H9 (cell line): ENCODE results near the gene SLC16A4. TPM values are rescaled to one million over a fixed set of nuclear protein-coding genes. Genes with fewer than 3 reads are reported as not detected.
A peak's percentile ranks its signal among the peaks of the same experiment; 100 is the strongest.

Source experiments
- DNase-seq: peaks from one replicate; pipeline ENCODE4 v3.0.0-alpha.2; 2017
- H2AFZ ChIP-seq: one replicate; pipeline ENCODE4 v1.6.1; 2013; ENCODE audit warnings: mild to moderate bottlenecking, low read length, control low read depth, moderate library complexity
- H2AK5ac ChIP-seq: 2 replicates; pipeline ENCODE4 v1.6.1; 2013; ENCODE audit warnings: low read length, control low read depth, mixed read lengths; ENCODE audit not compliant: insufficient read length
- H2BK120ac ChIP-seq: one replicate; pipeline ENCODE4 v1.6.1; 2013; ENCODE audit warnings: low read depth, mild to moderate bottlenecking, low read length, control low read depth, inconsistent platforms; ENCODE audit not compliant: poor library complexity, severe bottlenecking
- H2BK12ac ChIP-seq: 2 replicates; pipeline ENCODE4 v1.6.1; 2013; ENCODE audit warnings: low read length, control low read depth, mixed read lengths, low read depth; ENCODE audit not compliant: insufficient read length
- H2BK15ac ChIP-seq: 2 replicates; pipeline ENCODE4 v1.6.1; 2013; ENCODE audit warnings: low read depth, low read length, control low read depth
- H2BK20ac ChIP-seq: one replicate; pipeline ENCODE4 v1.6.1; 2013; ENCODE audit warnings: low read depth, mild to moderate bottlenecking, low read length, control low read depth, inconsistent platforms; ENCODE audit not compliant: poor library complexity, severe bottlenecking
- H2BK5ac ChIP-seq: 2 replicates; pipeline ENCODE4 v1.6.1; 2013; ENCODE audit warnings: low read length, control low read depth, mixed read lengths; ENCODE audit not compliant: insufficient read length
- H3K14ac ChIP-seq: 2 replicates; pipeline ENCODE4 v1.6.1; 2013; ENCODE audit warnings: low read length, control low read depth; ENCODE audit not compliant: insufficient read depth
- H3K18ac ChIP-seq: 2 replicates; pipeline ENCODE4 v1.6.1; 2013; ENCODE audit warnings: low read depth, mild to moderate bottlenecking, mixed read lengths, low read length, control low read depth; ENCODE audit not compliant: insufficient read length
- H3K23ac ChIP-seq: 2 replicates; pipeline ENCODE4 v1.6.1; 2013; ENCODE audit warnings: low read length, control low read depth, mixed read lengths, low read depth; ENCODE audit not compliant: insufficient read length
- H3K23me2 ChIP-seq: 2 replicates; pipeline ENCODE4 v1.6.1; 2013; ENCODE audit warnings: low read depth, mild to moderate bottlenecking, mixed read lengths, low read length, control low read depth; ENCODE audit not compliant: insufficient read length, poor library complexity, severe bottlenecking
- H3K27ac ChIP-seq: 2 replicates; pipeline ENCODE4 v1.5.1; 2013; ENCODE audit warnings: low read length, control low read depth, mixed read lengths, low read depth; ENCODE audit not compliant: insufficient read length
- H3K27me3 ChIP-seq: 2 replicates; pipeline ENCODE4 v1.6.1; 2013; ENCODE audit warnings: low read length, control low read depth, inconsistent platforms; ENCODE audit not compliant: insufficient read depth
- H3K4ac ChIP-seq: 2 replicates; pipeline ENCODE4 v1.6.1; 2013; ENCODE audit warnings: low read depth, mild to moderate bottlenecking, control low read depth, inconsistent platforms, low read length, moderate library complexity
- H3K4me1 ChIP-seq: 2 replicates; pipeline ENCODE4 v1.6.1; 2013; ENCODE audit warnings: low read length, control low read depth, inconsistent platforms; ENCODE audit not compliant: insufficient read depth
- H3K4me2 ChIP-seq: 2 replicates; pipeline ENCODE4 v1.6.1; 2013; ENCODE audit warnings: low read length, control low read depth, mixed read lengths; ENCODE audit not compliant: insufficient read length, insufficient read depth
- H3K56ac ChIP-seq: 2 replicates; pipeline ENCODE4 v1.6.1; 2013; ENCODE audit warnings: low read depth, mild to moderate bottlenecking, mixed read lengths, low read length, control low read depth; ENCODE audit not compliant: insufficient read length
- H3K79me1 ChIP-seq: 2 replicates; pipeline ENCODE4 v1.6.1; 2013; ENCODE audit warnings: low read depth, mild to moderate bottlenecking, moderate library complexity, low read length, control low read depth, inconsistent platforms; ENCODE audit not compliant: insufficient read depth, poor library complexity, severe bottlenecking
- H3K79me2 ChIP-seq: 2 replicates; pipeline ENCODE4 v1.6.1; 2013; ENCODE audit warnings: low read length, control low read depth, inconsistent platforms; ENCODE audit not compliant: insufficient read depth
- H3K9ac ChIP-seq: 2 replicates; pipeline ENCODE4 v1.6.1; 2013; ENCODE audit warnings: low read length, control low read depth, mixed read lengths; ENCODE audit not compliant: insufficient read length; ENCODE audit errors: extremely low read depth
- H3K9me3 ChIP-seq: one replicate; pipeline ENCODE4 v1.6.1; 2013; ENCODE audit warnings: low read depth, low read length, inconsistent platforms; ENCODE audit not compliant: control insufficient read depth
- H3T11ph ChIP-seq: one replicate; pipeline ENCODE4 v1.6.1; 2013; ENCODE audit warnings: mild to moderate bottlenecking, low read length, control low read depth, inconsistent platforms
- H4K20me1 ChIP-seq: one replicate; pipeline ENCODE4 v1.6.1; 2013; ENCODE audit not compliant: control insufficient read depth, insufficient read length, insufficient read depth
- H4K5ac ChIP-seq: 2 replicates; pipeline ENCODE4 v1.6.1; 2013; ENCODE audit warnings: low read depth, mild to moderate bottlenecking, mixed read lengths, low read length, control low read depth; ENCODE audit not compliant: insufficient read length
- H4K8ac ChIP-seq: replicated peaks from 2 replicates; pipeline ENCODE4 v1.6.1; 2013; ENCODE audit warnings: low read length, control low read depth, mixed read lengths, low read depth; ENCODE audit not compliant: insufficient read length
- H4K91ac ChIP-seq: 2 replicates; pipeline ENCODE4 v1.6.1; 2013; ENCODE audit warnings: low read depth, mild to moderate bottlenecking, moderate library complexity, mixed read lengths, low read length, control low read depth; ENCODE audit not compliant: insufficient read length
- H3K27ac Mint-ChIP-seq, 3 experiments: 2 replicates in 2 of 3; 3 replicates in 1 of 3; pipeline ENCODE4 v1.8.0; 2020 to 2021; ENCODE audit warnings: mixed read lengths in 3 of 3, mild to moderate bottlenecking in 1 of 3, moderate library complexity in 1 of 3
- H3K27me3 Mint-ChIP-seq: 2 replicates; pipeline ENCODE4 v1.8.0; 2021; ENCODE audit warnings: low read depth, mild to moderate bottlenecking, moderate library complexity, mixed read lengths
- H3K36me3 Mint-ChIP-seq, 3 experiments: 2 replicates in 2 of 3; 3 replicates in 1 of 3; pipeline ENCODE4 v1.8.0; 2020 to 2021; ENCODE audit warnings: low read depth in 3 of 3, mixed read lengths in 3 of 3; ENCODE audit not compliant: insufficient read depth in 1 of 3
- H3K4me1 Mint-ChIP-seq, 2 experiments: 2 replicates each; pipeline ENCODE4 v1.8.0; 2020; ENCODE audit warnings: mixed read lengths in 2 of 2
- H3K4me3 Mint-ChIP-seq, 2 experiments: 2 replicates in 1 of 2; 3 replicates in 1 of 2; pipeline ENCODE4 v1.8.0; 2020 to 2021; ENCODE audit warnings: mild to moderate bottlenecking in 2 of 2, mixed read lengths in 2 of 2, moderate library complexity in 1 of 2
- H3K9me3 Mint-ChIP-seq, 2 experiments: 2 replicates in 1 of 2; 3 replicates in 1 of 2; pipeline ENCODE4 v1.8.0; 2020; ENCODE audit warnings: mild to moderate bottlenecking in 2 of 2, mixed read lengths in 2 of 2, moderate library complexity in 1 of 2
- WGBS: extraction: QIAGEN DNeasy Blood & Tissue Kit; methylation state at CpG from one replicate; pipeline ENCODE4 v1.1.7; 2013; ENCODE audit warnings: missing lambda C conversion rate, low lambda C conversion rate, mixed read lengths; ENCODE audit not compliant: insufficient read length; ENCODE audit errors: extremely low coverage; 5-methylcytosine and 5-hydroxymethylcytosine counted together
- total RNA-seq: library from RNA; stranded (reverse); gene quantifications from 2 replicates; pipeline ENCODE4 v1.2.1, GENCODE V29; 2021
- TF ChIP-seq, protein P1 (sequence below): fragments of 200-600 bp; sonication (generic); conservative IDR thresholded peaks from 3 replicates; pipeline ENCODE4 v1.8.0; 2021; ENCODE audit warnings: antibody characterized with exemption, mild to moderate bottlenecking

The SLC16A4 gene
- total RNA-seq, 1 experiment from 2014 or later: 0.17 TPM

DNA sequence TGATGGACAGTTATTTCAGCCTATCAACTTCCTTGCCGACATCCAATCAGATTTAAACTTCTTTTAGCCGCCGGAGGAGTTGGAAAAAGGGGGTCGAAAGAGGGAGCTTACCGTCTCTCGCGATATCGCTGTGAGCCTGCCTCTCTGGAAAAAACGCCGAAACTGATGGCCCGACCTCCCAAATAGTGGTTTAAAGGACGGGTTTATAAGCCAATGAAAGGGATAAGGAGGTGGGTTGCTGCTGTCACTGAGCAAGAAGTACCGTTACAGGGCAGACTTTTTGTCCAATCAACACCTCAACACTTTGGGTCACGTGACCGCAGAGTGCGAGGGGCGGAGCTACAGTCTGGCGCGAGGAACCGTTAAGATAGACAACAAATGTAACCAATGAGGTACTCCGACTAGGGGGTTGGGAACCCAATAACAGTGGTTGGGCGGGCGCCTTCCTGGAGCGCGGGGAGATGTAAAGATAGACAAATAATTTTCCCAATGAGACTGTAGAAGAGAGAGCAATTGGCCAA, 51.9 kb downstream of the SLC16A4 start, which contains the start of gene RBM15:
RBM15 (plus strand) TSS at position 492 of the 521 bp plus-strand sequence; CDS start at position 521, 29 bp downstream.
- Histone ChIP-seq H3K56ac (peak within 1 kb of the TSS; percentile 8), H3K27me3 (no peaks in the 10 kb centered on the region), H3T11ph (no peak within 1 kb of the TSS), H2BK5ac (no peak within 1 kb of the TSS), H4K20me1 (no peaks in the 10 kb centered on the region), H3K4me2 (peak within 1 kb of the TSS; percentile 93), H4K8ac (no peak within 1 kb of the TSS), H3K4me1 (peaks cover 3% of the 10 kb centered on the region; the same call in 1 of the 2 replicates), H2BK12ac (no peak within 1 kb of the TSS), H3K27ac (peak within 1 kb of the TSS; percentile 47), H2BK120ac (no peak within 1 kb of the TSS), H3K23ac (no peak within 1 kb of the TSS), H3K23me2 (peaks cover 13% of the 10 kb centered on the region), H3K79me2 (peaks cover 36% of the 10 kb centered on the region), H3K14ac (peak within 1 kb of the TSS; percentile 93), H2AK5ac (no peak within 1 kb of the TSS), H2AFZ (peak within 1 kb of the TSS; percentile 89), H2BK20ac (no peak within 1 kb of the TSS), H4K5ac (peak within 1 kb of the TSS; percentile 13), H3K18ac (peak within 1 kb of the TSS; percentile 93), H3K4ac (no peak within 1 kb of the TSS; the same call in 1 of the 2 replicates), H3K9ac (peak within 1 kb of the TSS; percentile 92), H4K91ac (no peak within 1 kb of the TSS), H3K79me1 (no peaks in the 10 kb centered on the region), H3K9me3 (no peaks in the 10 kb centered on the region), H2BK15ac (no peak within 1 kb of the TSS)
- WGBS: no CpG with 5 or more reads among the region's 25 CpGs
- TF ChIP-seq, protein P1, sequence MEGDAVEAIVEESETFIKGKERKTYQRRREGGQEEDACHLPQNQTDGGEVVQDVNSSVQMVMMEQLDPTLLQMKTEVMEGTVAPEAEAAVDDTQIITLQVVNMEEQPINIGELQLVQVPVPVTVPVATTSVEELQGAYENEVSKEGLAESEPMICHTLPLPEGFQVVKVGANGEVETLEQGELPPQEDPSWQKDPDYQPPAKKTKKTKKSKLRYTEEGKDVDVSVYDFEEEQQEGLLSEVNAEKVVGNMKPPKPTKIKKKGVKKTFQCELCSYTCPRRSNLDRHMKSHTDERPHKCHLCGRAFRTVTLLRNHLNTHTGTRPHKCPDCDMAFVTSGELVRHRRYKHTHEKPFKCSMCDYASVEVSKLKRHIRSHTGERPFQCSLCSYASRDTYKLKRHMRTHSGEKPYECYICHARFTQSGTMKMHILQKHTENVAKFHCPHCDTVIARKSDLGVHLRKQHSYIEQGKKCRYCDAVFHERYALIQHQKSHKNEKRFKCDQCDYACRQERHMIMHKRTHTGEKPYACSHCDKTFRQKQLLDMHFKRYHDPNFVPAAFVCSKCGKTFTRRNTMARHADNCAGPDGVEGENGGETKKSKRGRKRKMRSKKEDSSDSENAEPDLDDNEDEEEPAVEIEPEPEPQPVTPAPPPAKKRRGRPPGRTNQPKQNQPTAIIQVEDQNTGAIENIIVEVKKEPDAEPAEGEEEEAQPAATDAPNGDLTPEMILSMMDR: no peak
- H3K27ac Mint-ChIP-seq: peak within 1 kb of the TSS in 1 of 3 experiments; percentile 86; a peak in 3 of 7 replicates
- peaks cover 6 to 8% of the 10 kb centered on the region in 2 experiments for H3K9me3 Mint-ChIP-seq
- peaks cover 43 to 47% (median 47%) of the 10 kb centered on the region in 3 experiments for H3K36me3 Mint-ChIP-seq
- no peaks in the 10 kb centered on the region; the same call in 1 of the 2 replicates for H3K27me3 Mint-ChIP-seq
- H3K4me1 Mint-ChIP-seq: peaks cover 47 to 48% of the 10 kb centered on the region in 2 experiments
- peak; percentile 99 for DNase-seq
- no peak within 1 kb of the TSS; a peak in 1 of 5 replicates for H3K4me3 Mint-ChIP-seq
